Stimulated activated naive CD8-positive, alpha-beta T cell treated with anti-CD3 and anti-CD28 coated beads, Interleukin-15, amount 100 ng/mL, for 72 hours (primary cell): ENCODE measurements around the gene SLC25A38.

Experiments used
- ATAC-seq: fragments of 150-1000 bp; cut with Tn5 transposase; 2 replicates; pipeline ENCODE4 v1.10.0; 2021; ENCODE audit warnings: mild to moderate bottlenecking, moderate library complexity
- DNase-seq, 2 donors: peaks; one replicate each; pipeline ENCODE4 v3.0.0; 2021 to 2022
- H3K27ac Mint-ChIP-seq, 2 donors: one replicate each; pipeline ENCODE4 v1.8.0; 2022; ENCODE audit warnings: mild to moderate bottlenecking in 2 of 2, mixed read lengths in 2 of 2, moderate library complexity in 2 of 2
- H3K27me3 Mint-ChIP-seq: one replicate; pipeline ENCODE4 v1.8.0; 2022; ENCODE audit warnings: mixed read lengths
- H3K4me1 Mint-ChIP-seq: one replicate; pipeline ENCODE4 v1.8.0; 2022; ENCODE audit warnings: mild to moderate bottlenecking, mixed read lengths
- H3K4me3 Mint-ChIP-seq, 2 donors: one replicate each; pipeline ENCODE4 v1.8.0; 2022; ENCODE audit warnings: mild to moderate bottlenecking in 2 of 2, mixed read lengths in 2 of 2, moderate library complexity in 1 of 2
- H3K9me3 Mint-ChIP-seq, 2 donors: one replicate each; pipeline ENCODE4 v1.8.0; 2022; ENCODE audit warnings: mixed read lengths in 2 of 2

Gene SLC25A38

GRCh38 chr3:39387411-39387975 lies 4.3 kb downstream of the SLC25A38 start:
- Mint-ChIP-seq H3K27me3 (no peaks in the 10 kb centered on the region), H3K4me1 (peaks cover 59% of the 10 kb centered on the region), H3K4me3 (peak overlapping the region; percentile 7 to 24), H3K9me3 (no peaks in the 10 kb centered on the region), H3K27ac (peak overlapping the region; percentile 9 to 83)
- no peak for ATAC-seq
- no peak for DNase-seq

GRCh38 chr3:39388153-39388552 lies 5.0 kb downstream of the SLC25A38 start:
- ATAC-seq = no peak
- Mint-ChIP-seq H3K9me3 (no peaks in the 10 kb centered on the region), H3K4me1 (peaks cover 59% of the 10 kb centered on the region), H3K4me3 (peak overlapping the region in 1 of 2 donors; percentile 7), H3K27me3 (no peaks in the 10 kb centered on the region), H3K27ac (peak overlapping the region in 1 of 2 donors; percentile 83)
- no peak for DNase-seq

- ATAC-seq (peak; percentile 65), DNase-seq (no peak)
- H3K27me3 Mint-ChIP-seq = no peaks in the 10 kb centered on the region
- peaks cover 59% of the 10 kb centered on the region for H3K4me1 Mint-ChIP-seq
- H3K27ac Mint-ChIP-seq = peak overlapping the region; percentile 30 to 74
- no peaks in the 10 kb centered on the region for H3K9me3 Mint-ChIP-seq
- peak overlapping the region; percentile 50 to 65 for H3K4me3 Mint-ChIP-seq
Observed at GRCh38 chr3:39388741-39389248, 5.6 kb downstream of the SLC25A38 start.

- ATAC-seq (no peak), DNase-seq (no peak)
- Mint-ChIP-seq H3K27me3 (no peaks in the 10 kb centered on the region), H3K4me3 (no peak overlapping the region), H3K4me1 (peaks cover 50% of the 10 kb centered on the region), H3K27ac (peak overlapping the region; percentile 12 to 86), H3K9me3 (no peaks in the 10 kb centered on the region)
Observed at GRCh38 chr3:39390181-39390580, 7.0 kb downstream of the SLC25A38 start.

- DNase-seq (no peak), ATAC-seq (no peak)
- no peak overlapping the region for H3K4me3 Mint-ChIP-seq
- H3K27me3 Mint-ChIP-seq = no peaks in the 10 kb centered on the region
- H3K4me1 Mint-ChIP-seq = peaks cover 3% of the 10 kb centered on the region
- no peaks in the 10 kb centered on the region for H3K9me3 Mint-ChIP-seq
- H3K27ac Mint-ChIP-seq = no peak overlapping the region
Observed at GRCh38 chr3:39396690-39397089, 13.5 kb downstream of the SLC25A38 start.

- DNase-seq = no peak
- H3K9me3 Mint-ChIP-seq = no peaks in the 10 kb centered on the region
- no peaks in the 10 kb centered on the region for H3K27me3 Mint-ChIP-seq
- peaks cover 10% of the 10 kb centered on the region for H3K4me1 Mint-ChIP-seq
- ATAC-seq = peak; percentile 31
- H3K27ac Mint-ChIP-seq = no peak overlapping the region
- H3K4me3 Mint-ChIP-seq = no peak overlapping the region
Observed at GRCh38 chr3:39398700-39399099, 15.5 kb downstream of the SLC25A38 start.

GRCh38 chr3:39401983-39402382 lies 18.8 kb downstream of the SLC25A38 start:
- Mint-ChIP-seq H3K4me3 (no peak overlapping the region), H3K9me3 (no peaks in the 10 kb centered on the region), H3K27ac (peak overlapping the region in 1 of 2 donors; percentile 27), H3K27me3 (no peaks in the 10 kb centered on the region), H3K4me1 (peaks cover 25% of the 10 kb centered on the region)
- ATAC-seq (no peak), DNase-seq (no peak)

- Mint-ChIP-seq H3K27me3 (no peaks in the 10 kb centered on the region), H3K9me3 (no peaks in the 10 kb centered on the region), H3K4me3 (peak overlapping the region in 1 of 2 donors; percentile 94), H3K4me1 (peaks cover 52% of the 10 kb centered on the region), H3K27ac (no peak overlapping the region)
- no peak for ATAC-seq
- no peak for DNase-seq
Observed at GRCh38 chr3:39404943-39405686, 21.9 kb downstream of the SLC25A38 start.

- Mint-ChIP-seq H3K4me1 (peaks cover 58% of the 10 kb centered on the region), H3K27ac (peak overlapping the region; percentile 97 to 99), H3K27me3 (no peaks in the 10 kb centered on the region), H3K9me3 (no peaks in the 10 kb centered on the region), H3K4me3 (peak overlapping the region; percentile 91 to 94)
- no peak for DNase-seq
- no peak for ATAC-seq
Observed at GRCh38 chr3:39405687-39406367, 22.7 kb downstream of the SLC25A38 start.

- H3K4me3 Mint-ChIP-seq = peak within 1 kb of the TSS; percentile 91 to 94
- no peaks in the 10 kb centered on the region for H3K9me3 Mint-ChIP-seq
- H3K27me3 Mint-ChIP-seq = no peaks in the 10 kb centered on the region
- H3K27ac Mint-ChIP-seq = peak within 1 kb of the TSS; percentile 97 to 99
- ATAC-seq (peak; percentile 94), DNase-seq (peak; percentile 94 to 98)
- peaks cover 63% of the 10 kb centered on the region for H3K4me1 Mint-ChIP-seq
Observed at GRCh38 chr3:39406368-39407258, 23.4 kb downstream of the SLC25A38 start, which contains the start of gene RPSA. RPSA (plus strand) TSS chr3:39406720; CDS start chr3:39407654, 934 bp downstream.

GRCh38 chr3:39407259-39407629 lies 24.1 kb downstream of the SLC25A38 start:
- Mint-ChIP-seq H3K4me3 (peak overlapping the region; percentile 91 to 94), H3K27me3 (no peaks in the 10 kb centered on the region), H3K9me3 (no peaks in the 10 kb centered on the region), H3K27ac (peak overlapping the region; percentile 97 to 98), H3K4me1 (peaks cover 62% of the 10 kb centered on the region)
- DNase-seq (no peak), ATAC-seq (no peak)

- H3K9me3 Mint-ChIP-seq = no peaks in the 10 kb centered on the region
- no peak for DNase-seq
- peak overlapping the region; percentile 97 to 98 for H3K27ac Mint-ChIP-seq
- peak overlapping the region; percentile 91 to 94 for H3K4me3 Mint-ChIP-seq
- H3K27me3 Mint-ChIP-seq = no peaks in the 10 kb centered on the region
- H3K4me1 Mint-ChIP-seq = peaks cover 67% of the 10 kb centered on the region
- no peak for ATAC-seq
Observed at GRCh38 chr3:39407773-39408492, 24.8 kb downstream of the SLC25A38 start.

GRCh38 chr3:39408493-39409372 lies 25.6 kb downstream of the SLC25A38 start:
- Mint-ChIP-seq H3K27ac (peak overlapping the region; percentile 25 to 89), H3K9me3 (no peaks in the 10 kb centered on the region)

More at GRCh38 chr3:39408493-39409372, 25.6 kb downstream of the SLC25A38 start:
- ATAC-seq (no peak), DNase-seq (no peak)
- peak overlapping the region; percentile 91 to 94 for H3K4me3 Mint-ChIP-seq
- peaks cover 69% of the 10 kb centered on the region for H3K4me1 Mint-ChIP-seq
- no peaks in the 10 kb centered on the region for H3K27me3 Mint-ChIP-seq
